Suppressor macrophage (primary cell): ENCODE measurements around the gene WDR54.

Experiments
- DNase-seq, 4 experiments: peaks; one replicate each; pipeline ENCODE4 v3.0.0-alpha.2; 2020 to 2022
- total RNA-seq, 17 experiments: gene quantifications; one replicate each; lab custom pipeline; 2026; ENCODE audit warnings: mixed read lengths in 6 of 17, inconsistent platforms in 3 of 17; lab: John Stamatoyannopoulos, UW

The WDR54 gene
- total RNA-seq = 0.49 to 3.1 (median 1.2) reads per million in 17 experiments

- peak; percentile 77 to 89 (median 84) for DNase-seq
Observed at GRCh38 chr2:74421221-74421870, at the start of gene WDR54, which contains the start of gene C2orf81. Gene WDR54 (plus strand): TSS chr2:74421730. CDS start chr2:74422154, 424 bp downstream. Gene C2orf81 (minus strand): TSS chr2:74421619. CDS start chr2:74421560, 59 bp downstream.

DNA sequence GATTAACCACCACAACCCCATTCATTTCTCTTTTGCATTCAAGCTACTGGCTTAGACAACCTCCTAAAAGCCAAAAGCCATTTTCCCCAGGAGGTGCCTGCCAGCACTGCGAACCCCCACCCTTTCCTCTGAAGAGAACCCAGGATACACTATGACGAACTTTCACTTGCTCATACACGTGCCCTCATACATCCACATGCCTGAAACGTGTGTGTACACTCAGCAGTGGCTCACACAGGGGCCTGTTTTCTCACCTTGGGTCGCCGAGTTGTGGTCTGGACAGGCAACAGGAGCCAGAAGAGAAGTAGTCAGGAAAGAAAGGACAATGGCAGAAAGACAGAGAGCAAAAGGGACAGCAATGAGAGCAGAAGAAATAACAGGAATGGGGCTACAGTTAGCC, 48.9 kb upstream of the WDR54 start:
- no peak for DNase-seq

DNA sequence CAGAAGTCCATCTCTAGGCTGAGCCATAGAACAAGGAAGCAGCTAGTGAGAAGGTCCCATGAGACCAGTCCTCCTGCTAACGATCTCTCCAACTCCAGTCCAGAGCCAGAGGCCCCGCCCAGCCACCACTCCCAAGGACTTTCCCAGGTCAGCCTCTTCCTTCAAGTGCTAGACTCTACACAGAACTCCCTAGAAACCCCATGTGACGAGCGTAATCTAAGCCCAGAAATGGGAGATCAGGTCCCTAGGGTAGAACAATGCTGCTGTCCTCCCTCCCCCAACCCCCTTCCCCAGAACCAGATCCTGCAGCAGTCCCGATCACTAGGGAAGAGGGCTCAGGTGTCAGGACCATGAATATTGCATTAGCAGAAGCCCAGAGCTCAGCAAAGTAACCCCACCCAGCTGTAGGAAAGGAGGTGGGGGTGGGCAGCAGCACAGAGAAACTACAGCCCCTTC, 48.3 kb upstream of the WDR54 start:
- DNase-seq = no peak

GRCh38 chr2:74373985-74374384, 47.5 kb upstream of the WDR54 start:
- DNase-seq = no peak

DNA sequence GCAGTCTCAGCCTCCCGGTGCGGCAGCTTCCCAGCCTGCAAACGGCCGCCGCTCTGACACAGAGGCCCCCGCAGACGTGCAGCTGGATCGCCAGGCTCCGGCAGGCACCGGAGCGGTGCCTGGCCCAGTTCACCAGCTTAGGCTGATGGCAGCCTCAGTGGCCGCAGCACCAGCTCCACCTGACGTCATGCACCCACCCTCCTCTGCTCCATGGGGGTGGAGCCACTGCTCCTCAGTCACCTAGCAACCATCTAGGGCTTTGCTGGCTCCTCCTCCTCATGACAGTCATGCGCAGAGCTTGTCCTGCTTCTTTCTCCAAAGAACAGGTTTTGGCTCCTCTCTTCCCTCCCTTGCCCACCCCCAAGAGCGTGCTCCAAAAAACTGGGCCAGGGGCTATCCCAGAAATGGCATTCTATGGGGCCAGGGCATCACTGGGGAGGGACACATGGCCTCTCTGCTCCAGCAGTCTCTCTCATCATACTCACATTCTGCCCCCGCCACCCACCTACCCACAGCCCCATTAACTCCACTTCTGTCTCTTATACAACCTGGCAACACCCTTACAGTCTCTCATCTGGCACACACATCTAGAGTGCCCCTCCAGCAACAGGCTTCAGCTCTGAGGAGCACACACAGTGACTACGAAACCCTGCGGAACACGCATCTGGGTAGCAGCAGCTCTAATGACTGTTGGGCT, 46.9 kb upstream of the WDR54 start:
- DNase-seq = no peak

GRCh38 chr2:74375838-74376237, 45.7 kb upstream of the WDR54 start:
- no peak for DNase-seq

GRCh38 chr2:74378007-74378406, 43.5 kb upstream of the WDR54 start:
- DNase-seq = no peak

DNA sequence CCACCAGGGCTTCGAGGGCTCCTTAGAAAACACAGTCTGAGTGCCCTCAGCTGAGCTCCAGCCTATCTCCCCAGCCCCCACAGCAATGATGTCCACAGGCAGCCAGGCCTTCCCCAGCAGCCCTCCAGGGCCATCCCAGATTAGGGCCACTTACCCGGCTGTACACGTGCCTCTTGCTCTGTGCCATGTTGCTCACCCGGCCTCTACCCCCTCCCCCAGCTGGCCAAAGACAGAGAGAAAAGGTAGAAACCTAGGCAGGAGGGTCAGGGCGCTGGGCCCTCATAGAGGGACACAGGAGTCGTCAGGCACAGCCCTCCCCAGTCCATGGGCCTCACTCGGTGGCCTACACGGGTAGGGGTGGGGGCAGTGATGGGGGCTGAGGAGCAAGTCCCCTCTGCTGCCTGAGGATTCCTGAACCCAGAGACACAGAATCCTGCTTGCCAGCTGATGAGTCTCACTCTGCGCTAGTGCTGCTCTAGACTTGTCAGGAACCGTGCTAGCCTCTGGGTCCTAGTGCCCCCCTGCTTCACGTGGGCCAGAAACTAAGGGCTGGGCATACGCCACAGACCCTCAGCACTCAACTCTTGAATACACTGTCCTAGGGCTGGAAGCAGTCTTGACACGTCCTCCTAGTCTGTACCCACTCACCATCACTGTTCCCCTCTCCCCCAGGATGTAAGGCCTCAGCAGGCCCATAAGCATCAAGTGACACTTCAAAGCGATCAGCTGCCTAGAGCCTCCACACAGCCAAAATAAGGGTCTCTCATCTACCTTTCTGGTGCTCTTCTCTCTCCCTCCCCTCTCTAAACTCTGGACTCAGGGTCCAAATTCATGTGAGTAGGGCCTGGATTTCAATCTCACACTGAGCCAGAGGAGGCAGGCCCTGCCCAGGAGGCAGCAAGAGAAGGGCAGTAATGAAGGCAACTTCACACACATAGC, 41.4 kb upstream of the WDR54 start, which contains the start of gene DCTN1:
Gene DCTN1, minus strand, starts transcription at position 461 of the 939 bp plus-strand sequence. Its CDS starts 274 bp downstream, at position 187.
- DNase-seq = peak in 3 of 4 experiments; percentile 10 to 23 (median 16)

DNA sequence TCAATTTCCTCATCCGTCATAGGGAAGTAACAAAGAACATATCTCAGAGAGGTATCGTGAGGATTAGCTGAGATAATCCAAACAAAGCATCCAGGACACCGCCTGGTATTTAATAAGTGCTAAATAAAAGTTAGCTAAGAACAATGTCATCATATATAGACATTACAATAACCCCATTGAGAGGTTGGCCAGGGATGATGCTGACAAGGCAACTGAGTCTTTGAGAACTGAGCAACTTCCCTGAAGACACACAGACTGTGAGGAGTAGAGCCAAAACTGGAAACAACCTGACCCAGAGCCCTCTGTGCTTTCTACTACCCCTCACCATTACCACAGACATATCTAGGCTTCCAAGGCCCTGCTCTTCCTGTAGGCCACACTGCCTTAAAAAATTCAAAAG, 39.8 kb upstream of the WDR54 start:
- no peak for DNase-seq

DNA sequence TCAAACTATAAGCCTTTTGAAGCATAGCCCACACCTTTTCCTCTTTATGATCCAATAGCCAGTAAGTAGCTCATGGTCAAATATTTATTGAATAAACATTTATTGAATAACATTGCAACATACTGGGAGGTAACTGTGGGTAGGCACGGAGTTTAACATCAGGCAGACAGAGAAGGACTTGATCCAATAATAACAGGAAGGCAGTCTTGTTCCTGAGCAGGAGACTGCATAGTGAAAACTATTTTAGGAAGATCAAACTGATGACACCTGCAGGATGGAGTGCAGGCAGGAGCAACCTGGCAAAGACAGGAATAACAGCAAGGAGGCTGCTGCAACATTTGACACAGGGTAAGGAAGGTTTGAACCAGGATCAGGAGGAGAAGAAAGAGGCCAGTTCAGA, 38.3 kb upstream of the WDR54 start:
- DNase-seq = no peak

DNA sequence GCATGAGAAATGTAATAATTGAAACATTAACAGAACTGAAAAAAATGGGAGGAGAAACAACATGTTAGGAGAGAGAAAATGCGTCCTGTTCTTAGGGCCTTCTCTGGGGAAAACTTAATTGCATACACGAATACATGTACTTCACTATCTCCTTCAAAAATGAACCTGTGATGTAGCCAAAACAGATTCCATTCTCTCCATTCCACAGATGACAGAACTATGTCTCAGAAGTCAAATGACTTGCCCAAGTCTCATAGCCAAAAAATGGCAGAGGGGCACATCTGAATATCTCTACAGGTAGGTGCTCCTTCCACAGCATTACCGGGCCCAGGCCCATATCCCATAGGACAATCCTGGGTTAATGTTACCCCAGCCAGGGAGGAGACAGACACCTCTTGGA, 37.5 kb upstream of the WDR54 start:
- DNase-seq = no peak

DNA sequence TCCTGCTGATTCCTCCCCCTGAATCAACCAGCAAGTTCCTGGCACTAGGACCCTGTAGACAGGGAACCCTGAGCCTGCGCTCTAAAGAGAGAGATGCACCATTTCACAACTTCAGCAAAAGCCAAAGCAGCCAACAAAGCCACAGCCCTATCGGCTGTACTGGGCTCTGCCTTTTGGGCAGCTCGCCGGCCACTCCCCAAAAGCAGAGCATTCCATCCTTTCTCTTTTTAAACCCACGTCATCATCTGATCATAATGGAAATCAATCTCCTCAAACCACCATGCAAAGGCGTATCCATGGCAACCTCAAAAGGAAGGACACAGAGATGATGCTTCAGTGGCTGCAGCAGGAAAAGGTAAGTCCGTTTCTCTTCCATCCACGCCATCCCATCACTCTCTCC, 36.1 kb upstream of the WDR54 start:
- DNase-seq = no peak

DNA sequence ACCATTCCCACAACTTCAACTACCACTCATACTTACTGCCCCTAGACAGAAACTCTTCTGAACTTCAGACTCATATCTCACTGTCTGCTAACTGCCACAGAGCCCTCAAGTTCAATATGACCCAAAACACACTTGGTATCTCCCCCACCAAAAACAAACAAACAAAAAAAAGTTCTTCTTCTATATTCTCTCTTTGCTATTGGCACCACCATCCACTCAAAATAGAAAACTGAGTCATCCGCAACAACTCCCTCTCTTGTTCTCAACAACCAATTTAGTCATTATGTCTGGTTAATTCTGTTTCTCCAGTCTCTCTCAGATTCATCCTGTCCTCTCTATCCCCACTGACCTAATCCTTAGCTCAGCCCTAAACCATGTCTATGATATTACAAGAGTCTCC, 34.2 kb upstream of the WDR54 start:
- no peak for DNase-seq

DNA sequence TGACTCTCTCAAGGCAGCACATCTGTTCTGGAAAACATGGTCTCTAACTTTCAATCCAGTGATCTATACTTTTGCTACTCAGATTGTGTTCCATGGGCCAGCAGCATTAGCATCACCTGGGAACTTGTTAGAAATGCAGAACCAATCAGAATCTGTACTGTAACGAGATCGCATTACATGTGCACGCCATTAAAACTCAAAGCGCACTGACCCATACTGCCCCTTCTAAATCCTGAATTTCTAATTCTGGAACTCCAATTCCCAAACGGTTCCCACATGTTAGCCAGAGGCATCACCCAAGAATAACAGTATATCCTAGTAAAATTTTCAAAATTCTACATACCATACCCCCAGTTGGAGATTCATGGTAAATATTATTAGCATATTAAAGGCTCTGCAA, 30.9 kb upstream of the WDR54 start:
- no peak for DNase-seq

DNA sequence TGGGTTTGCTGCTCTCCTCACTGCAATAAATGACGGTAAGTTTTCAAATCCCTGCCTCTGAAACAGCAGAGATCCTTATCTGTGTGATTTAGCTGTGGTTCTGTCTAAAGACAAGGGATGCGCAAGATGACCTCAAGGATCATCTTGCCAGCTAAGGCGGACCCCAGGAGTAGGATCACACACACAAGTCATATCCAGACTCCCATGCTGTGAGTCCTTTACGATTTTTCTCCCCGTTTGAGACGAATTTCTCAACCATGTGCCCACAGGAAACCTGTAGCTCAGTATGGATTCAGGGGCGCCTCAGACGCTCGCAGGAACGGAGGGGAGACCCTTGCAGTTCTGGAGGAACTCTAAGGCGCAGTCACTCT, 30.3 kb upstream of the WDR54 start:
- DNase-seq = peak in 3 of 4 experiments; percentile 11 to 21 (median 16)

DNA sequence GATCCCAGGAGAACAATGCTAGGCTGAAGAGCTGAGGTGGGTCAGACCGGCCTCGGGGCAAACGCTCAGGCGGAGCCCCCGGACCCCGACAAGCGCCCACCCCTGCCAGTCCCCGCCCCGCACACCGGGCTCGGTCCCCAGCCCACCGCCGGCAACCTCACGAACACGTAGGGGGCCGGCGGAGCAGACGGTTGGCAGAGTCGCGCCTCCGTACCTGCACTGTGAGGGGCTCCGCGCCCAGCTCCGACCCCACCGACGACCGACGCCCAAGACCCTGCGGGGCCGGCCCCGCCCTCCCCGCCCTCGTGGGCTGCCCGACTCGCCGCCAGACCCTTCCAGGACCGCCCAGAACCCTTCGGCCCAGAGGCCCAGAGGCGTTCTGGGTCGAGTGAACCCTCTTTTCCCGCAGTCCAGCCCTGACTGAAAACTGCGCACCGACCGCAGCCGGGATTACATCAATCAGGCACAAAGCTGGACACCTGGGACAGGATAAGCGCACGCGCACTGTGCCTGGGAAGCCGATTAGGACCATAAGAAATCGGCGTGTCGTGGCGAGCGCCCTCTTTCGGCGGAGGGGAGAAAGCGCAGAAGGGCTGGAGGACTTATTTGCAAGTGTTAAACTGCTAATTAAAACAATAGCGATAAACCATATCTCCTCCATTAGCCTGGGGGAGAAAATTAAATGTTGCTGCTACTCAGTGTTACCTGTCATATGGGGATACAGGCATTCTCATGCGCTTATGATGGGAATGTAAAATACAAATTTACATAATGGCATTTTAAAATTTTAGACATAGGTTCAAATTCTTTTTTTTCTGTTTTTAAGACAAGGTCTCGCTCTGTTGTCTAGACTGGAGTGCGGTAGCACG, 29.7 kb upstream of the WDR54 start:
- peak; percentile 96 to 97 (median 96) for DNase-seq

DNA sequence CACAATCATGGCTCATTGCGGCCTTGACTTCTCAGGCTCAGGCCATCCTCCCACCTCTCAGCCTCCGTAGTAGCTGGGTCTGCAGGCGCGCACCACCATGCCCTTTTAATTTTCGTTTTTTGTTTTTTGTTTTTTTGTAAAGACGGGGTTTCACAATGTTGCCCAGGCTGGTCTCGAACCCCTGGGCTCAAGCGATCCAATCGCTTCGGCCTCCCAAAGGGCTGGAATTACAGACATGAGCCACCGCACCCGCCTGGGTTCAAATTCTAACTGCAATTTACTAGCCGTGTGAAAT, 29.1 kb upstream of the WDR54 start:
- DNase-seq = no peak

GRCh38 chr2:74393525-74393924, 28.0 kb upstream of the WDR54 start:
- DNase-seq = no peak

DNA sequence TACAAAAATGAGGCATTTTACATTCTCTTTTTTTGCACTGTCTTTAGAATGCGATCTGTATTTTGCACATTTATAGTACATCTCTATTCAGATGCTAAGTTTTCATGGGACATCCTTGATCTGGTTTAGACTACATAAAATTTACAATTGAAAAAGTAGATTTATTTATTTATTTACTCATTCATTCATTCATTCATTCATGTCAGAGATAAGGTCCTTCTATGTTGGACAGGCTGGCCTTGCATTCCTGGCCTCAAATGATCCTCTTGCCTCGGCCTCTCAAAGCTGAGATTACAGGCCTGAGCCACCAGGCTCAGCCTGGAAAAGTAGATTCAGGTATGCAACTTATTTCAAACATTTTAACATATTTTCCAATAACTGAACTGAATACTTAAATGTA, 25.4 kb upstream of the WDR54 start:
- DNase-seq = no peak

DNA sequence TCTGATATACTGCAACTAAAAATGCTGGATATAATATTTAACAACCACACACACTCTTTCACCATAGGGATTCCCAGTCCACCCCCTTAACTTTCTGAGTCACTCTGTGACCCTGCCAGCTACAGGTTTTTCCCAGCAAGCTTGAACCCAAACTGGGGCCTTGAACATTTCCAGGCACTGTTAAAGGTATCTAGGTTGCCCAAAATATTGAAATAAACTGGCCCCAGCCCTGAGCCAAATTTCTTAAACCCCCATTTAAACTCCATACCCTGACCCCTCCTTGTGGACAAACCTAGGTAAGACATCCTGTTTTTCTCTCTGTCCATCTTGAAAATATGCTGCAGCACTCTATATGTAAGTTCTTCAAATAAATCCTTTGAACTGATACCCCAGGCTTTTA, 21.7 kb upstream of the WDR54 start:
- DNase-seq = peak; percentile 35 to 50 (median 42)

DNA sequence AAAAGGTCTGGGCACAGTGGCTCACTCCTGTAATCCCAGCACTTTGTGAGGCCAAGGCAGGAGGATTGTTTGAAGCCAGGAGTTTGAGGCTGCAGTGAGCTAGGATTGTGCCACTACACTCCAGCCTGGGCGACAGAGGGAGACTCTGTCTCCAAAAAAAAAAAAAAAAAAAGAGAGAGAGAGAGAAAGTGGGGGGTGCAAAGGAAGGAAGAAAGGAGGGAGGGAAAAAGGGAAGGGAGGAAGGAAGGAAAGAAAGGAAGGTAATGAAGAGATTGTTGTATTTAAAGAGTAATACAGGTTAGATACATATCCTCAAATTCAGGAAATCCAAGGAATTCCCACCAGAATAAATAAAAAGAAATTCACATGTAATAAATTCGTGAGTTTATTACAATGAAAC, 19.6 kb upstream of the WDR54 start:
- DNase-seq = no peak

- DNase-seq = no peak
Observed at GRCh38 chr2:74406035-74406434, 15.5 kb upstream of the WDR54 start.
